SK-N-MC (cell line): ENCODE results near the gene IP6K1.

Source experiments
- EZH2 ChIP-seq: fragments of 200-600 bp; sonication (generic); IDR thresholded peaks from one replicate; pipeline ENCODE4 v1.6.1; 2017; ENCODE audit warnings: antibody characterized with exemption
- POLR2AphosphoS5 ChIP-seq: IDR thresholded peaks from 2 replicates; pipeline ENCODE4 v1.6.1; 2012; ENCODE audit warnings: mild to moderate bottlenecking, low read depth, low read length, borderline replicate concordance

DNA sequence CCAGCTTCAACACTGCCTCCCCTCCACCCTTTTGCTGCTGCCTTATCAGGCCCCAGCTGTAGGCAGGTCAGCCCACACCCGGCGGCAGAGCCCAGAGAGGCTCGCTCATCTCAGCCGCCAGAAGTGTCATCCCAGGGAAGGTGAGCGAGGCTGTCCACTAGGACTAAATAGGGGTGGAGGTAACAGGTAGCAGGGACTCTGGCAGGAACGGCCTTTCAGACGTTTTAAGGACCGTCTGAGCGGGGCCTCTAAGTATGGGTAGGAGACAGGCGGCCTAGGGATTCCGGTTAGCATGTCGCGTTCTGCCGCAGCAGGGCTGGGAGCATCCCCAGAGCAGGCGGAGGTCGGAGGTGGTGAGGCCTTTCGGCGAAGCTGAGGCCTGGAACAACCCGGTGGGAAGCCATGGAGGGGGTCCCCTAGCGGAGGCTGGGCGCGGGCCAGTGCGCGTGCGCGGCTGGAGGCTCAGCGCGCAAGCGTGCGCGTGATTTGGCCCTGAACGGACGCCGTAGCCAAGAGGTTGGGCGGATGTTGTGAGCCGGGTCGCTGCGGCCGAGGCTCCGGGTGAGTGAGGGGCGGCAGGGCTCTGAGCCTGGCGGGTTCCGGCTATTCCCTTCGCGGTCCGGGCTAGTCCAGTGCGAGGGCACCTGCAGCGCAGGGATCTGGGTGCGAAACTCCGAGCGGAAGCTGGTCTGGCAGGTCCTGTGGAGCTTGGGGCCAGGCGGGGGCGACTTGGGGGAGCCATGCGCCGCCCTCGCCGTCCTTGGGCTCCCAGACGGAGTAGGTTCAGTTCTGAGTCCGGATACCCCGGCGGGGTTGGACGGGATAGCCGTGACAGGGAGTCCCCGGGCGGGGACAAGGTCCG lies 97.1 kb downstream of the IP6K1 start, which contains the start of the genes MST1 and RNF123:
- TF ChIP-seq EZH2: no peak
- TF ChIP-seq POLR2AphosphoS5: peak; percentile 79
